Measurements from ENCODE around the gene ARHGAP32.
"Not testable (repeated sequence)": the region's sequence is repeated elsewhere in the genome, so short reads cannot be mapped to it uniquely, and the experiment has no call there.

ARHGAP32 gene

GRCh38 chr11:129195682-129196081 is 3.6 kb upstream of the ARHGAP32 start:
- no peak for DNase-seq

- no peak for DNase-seq
Observed at GRCh38 chr11:129191649-129192048, 476 bp downstream of the ARHGAP32 start.

- DNase-seq = no peak
Observed at GRCh38 chr11:129190087-129190486, 2.0 kb downstream of the ARHGAP32 start.

- DNase-seq = no peak
Observed at GRCh38 chr11:129189646-129190045, 2.5 kb downstream of the ARHGAP32 start.

- DNase-seq = not testable (repeated sequence)
Observed at GRCh38 chr11:129185082-129185481, 7.0 kb downstream of the ARHGAP32 start.

- DNase-seq = no peak
Observed at GRCh38 chr11:129184581-129184980, 7.5 kb downstream of the ARHGAP32 start.

GRCh38 chr11:129167315-129167714 is 24.8 kb downstream of the ARHGAP32 start:
- no peak for DNase-seq

GRCh38 chr11:129163714-129164164 is 28.4 kb downstream of the ARHGAP32 start:
- no peak for DNase-seq

GRCh38 chr11:129157080-129157479 is 35.0 kb downstream of the ARHGAP32 start:
- DNase-seq = not testable (repeated sequence)

- no peak for DNase-seq
Observed at GRCh38 chr11:129155745-129156144, 36.4 kb downstream of the ARHGAP32 start.

- DNase-seq = no peak
Observed at GRCh38 chr11:129148487-129148886, 43.6 kb downstream of the ARHGAP32 start.

GRCh38 chr11:129146191-129146590 is 45.9 kb downstream of the ARHGAP32 start:
- no peak for DNase-seq

- no peak for DNase-seq
Observed at GRCh38 chr11:129145276-129145675, 46.8 kb downstream of the ARHGAP32 start.

GRCh38 chr11:129144256-129144655 is 47.9 kb downstream of the ARHGAP32 start:
- DNase-seq = no peak

GRCh38 chr11:129143335-129143734 is 48.8 kb downstream of the ARHGAP32 start:
- DNase-seq = no peak

- DNase-seq = no peak
Observed at GRCh38 chr11:129141748-129142523, 50.2 kb downstream of the ARHGAP32 start.

GRCh38 chr11:129131316-129131715 is 60.8 kb downstream of the ARHGAP32 start:
- DNase-seq = no peak

GRCh38 chr11:129128881-129129620 is 63.1 kb downstream of the ARHGAP32 start:
- DNase-seq = not testable (repeated sequence)

GRCh38 chr11:129119036-129119435 is 73.1 kb downstream of the ARHGAP32 start:
- DNase-seq = no peak

- peak; percentile 7 to 17 for DNase-seq
Observed at GRCh38 chr11:129117595-129118350, 74.4 kb downstream of the ARHGAP32 start.

- no peak for DNase-seq
Observed at GRCh38 chr11:129115652-129116586, 76.2 kb downstream of the ARHGAP32 start.

- DNase-seq = no peak
Observed at GRCh38 chr11:129109701-129110100, 82.4 kb downstream of the ARHGAP32 start.

All from NCI-H187 (cell line).